ENCODE results near the gene TSPAN9. TPM values are rescaled to one million over a fixed set of nuclear protein-coding genes. Genes with fewer than 3 reads are reported as not detected.

Gene TSPAN9
- total RNA-seq, 1 donor from 2014 or later, result 49.4 TPM

DNA sequence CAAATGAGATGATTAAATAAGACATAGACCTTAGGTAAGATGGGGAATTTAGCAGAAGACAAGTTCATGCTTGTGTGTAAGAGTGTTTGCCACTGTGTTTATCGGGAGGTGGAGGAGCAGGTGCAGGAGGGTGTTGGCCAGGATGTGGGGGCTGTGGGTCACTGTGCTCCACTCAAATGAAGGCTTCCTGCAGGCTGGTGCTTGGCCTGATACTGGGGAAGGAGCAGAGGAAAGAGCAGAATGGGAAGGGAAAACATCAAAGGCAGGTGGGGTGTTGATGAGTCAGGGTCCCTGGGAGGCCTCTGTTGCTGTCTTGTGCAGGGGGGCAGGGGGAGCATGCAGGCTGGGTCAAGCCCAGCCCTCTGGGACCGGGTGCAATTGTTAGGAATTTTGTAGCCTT is 126.5 kb downstream of the TSPAN9 start:
- Mint-ChIP-seq H3K27ac (no peak overlapping the region), H3K4me1 (peaks cover 34% of the 10 kb centered on the region), H3K36me3 (peaks cover 3% of the 10 kb centered on the region), H3K9me3 (no peaks in the 10 kb centered on the region), H3K4me3 (no peak overlapping the region), H3K27me3 (ENCODE audit: low read depth) (peaks cover 34% of the 10 kb centered on the region)
- TF ChIP-seq, protein P1, sequence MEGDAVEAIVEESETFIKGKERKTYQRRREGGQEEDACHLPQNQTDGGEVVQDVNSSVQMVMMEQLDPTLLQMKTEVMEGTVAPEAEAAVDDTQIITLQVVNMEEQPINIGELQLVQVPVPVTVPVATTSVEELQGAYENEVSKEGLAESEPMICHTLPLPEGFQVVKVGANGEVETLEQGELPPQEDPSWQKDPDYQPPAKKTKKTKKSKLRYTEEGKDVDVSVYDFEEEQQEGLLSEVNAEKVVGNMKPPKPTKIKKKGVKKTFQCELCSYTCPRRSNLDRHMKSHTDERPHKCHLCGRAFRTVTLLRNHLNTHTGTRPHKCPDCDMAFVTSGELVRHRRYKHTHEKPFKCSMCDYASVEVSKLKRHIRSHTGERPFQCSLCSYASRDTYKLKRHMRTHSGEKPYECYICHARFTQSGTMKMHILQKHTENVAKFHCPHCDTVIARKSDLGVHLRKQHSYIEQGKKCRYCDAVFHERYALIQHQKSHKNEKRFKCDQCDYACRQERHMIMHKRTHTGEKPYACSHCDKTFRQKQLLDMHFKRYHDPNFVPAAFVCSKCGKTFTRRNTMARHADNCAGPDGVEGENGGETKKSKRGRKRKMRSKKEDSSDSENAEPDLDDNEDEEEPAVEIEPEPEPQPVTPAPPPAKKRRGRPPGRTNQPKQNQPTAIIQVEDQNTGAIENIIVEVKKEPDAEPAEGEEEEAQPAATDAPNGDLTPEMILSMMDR (IDR thresholded peaks at IDR 0.05; ENCODE audit: unreplicated experiment), result no peak
- no peak for DNase-seq (ENCODE audit: low spot score in 2 of 2, unreplicated experiment in 2 of 2)

DNA sequence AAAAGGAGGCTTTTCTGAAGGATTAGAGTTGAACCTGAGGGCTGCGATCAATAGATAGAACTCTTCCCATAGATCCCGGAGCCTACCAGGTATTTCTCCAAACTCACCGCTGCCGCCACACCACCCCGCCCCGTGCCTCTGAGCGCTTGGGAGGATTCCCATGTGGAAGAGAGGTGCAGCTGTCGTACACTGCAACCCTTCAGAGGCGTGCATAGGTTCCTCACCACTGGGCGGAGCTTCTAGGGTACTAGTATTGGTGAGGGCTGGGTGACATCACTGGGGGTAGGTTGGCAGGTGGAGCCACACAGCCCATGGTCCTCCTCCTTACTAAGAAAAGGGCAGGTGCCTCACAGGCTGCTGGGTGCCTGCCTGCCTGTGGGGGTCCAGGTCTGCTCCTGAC is 127.0 kb downstream of the TSPAN9 start:
- H3K4me3 Mint-ChIP-seq, result no peak overlapping the region
- TF ChIP-seq, protein P1 (IDR thresholded peaks at IDR 0.05; ENCODE audit: unreplicated experiment), result no peak
- no peaks in the 10 kb centered on the region for H3K9me3 Mint-ChIP-seq
- H3K4me1 Mint-ChIP-seq, result peaks cover 34% of the 10 kb centered on the region
- no peak for DNase-seq (ENCODE audit: low spot score in 2 of 2, unreplicated experiment in 2 of 2)
- no peaks in the 10 kb centered on the region for H3K36me3 Mint-ChIP-seq
- H3K27ac Mint-ChIP-seq, result no peak overlapping the region
- peaks cover 30% of the 10 kb centered on the region for H3K27me3 Mint-ChIP-seq (ENCODE audit: low read depth)

DNA sequence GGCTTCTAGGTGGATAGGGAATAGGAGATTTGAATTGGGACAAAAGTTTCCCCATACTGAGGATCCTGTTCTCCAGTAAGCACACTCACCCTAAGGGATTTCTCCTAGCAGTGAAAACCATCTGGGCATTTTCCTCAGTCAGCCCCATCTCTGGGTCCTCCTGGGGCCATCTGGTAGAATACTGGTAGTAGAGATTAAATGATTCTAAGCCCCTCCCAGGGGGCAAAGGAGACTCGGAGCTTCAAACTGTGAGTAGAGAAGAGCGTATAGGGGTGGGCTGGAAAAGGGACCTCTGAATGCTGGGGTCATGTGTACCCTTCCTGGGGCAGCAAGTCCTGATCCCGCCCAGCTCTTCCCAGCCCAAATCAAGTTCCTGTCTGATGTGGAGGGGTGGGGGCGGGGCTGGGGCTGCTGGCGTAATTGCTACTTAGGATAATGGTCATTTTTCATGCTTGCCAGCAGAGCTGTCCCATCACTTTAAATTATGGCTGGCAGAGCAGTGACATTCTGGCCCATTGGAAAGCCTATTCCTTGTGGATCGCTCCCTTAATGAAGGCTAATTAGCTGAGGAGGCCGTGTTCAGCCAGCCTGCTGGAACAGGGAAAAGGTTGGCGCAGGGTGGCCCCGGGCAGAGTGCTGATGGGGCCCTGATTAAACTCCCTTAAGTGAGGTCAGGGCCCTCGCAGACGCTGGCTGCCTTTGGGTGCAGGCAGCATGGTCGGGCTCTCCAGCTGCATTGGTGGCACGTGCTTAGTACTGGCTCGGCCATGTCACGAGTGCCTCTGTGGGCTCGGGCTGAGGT is 127.8 kb downstream of the TSPAN9 start:
- Mint-ChIP-seq H3K36me3 (no peaks in the 10 kb centered on the region), H3K27me3 (ENCODE audit: low read depth) (peaks cover 26% of the 10 kb centered on the region), H3K9me3 (no peaks in the 10 kb centered on the region), H3K4me3 (no peak overlapping the region), H3K27ac (no peak overlapping the region), H3K4me1 (peaks cover 30% of the 10 kb centered on the region)
- DNase-seq (ENCODE audit: low spot score in 2 of 2, unreplicated experiment in 2 of 2), result no peak
- TF ChIP-seq, protein P1 (IDR thresholded peaks at IDR 0.05; ENCODE audit: unreplicated experiment), result no peak

DNA sequence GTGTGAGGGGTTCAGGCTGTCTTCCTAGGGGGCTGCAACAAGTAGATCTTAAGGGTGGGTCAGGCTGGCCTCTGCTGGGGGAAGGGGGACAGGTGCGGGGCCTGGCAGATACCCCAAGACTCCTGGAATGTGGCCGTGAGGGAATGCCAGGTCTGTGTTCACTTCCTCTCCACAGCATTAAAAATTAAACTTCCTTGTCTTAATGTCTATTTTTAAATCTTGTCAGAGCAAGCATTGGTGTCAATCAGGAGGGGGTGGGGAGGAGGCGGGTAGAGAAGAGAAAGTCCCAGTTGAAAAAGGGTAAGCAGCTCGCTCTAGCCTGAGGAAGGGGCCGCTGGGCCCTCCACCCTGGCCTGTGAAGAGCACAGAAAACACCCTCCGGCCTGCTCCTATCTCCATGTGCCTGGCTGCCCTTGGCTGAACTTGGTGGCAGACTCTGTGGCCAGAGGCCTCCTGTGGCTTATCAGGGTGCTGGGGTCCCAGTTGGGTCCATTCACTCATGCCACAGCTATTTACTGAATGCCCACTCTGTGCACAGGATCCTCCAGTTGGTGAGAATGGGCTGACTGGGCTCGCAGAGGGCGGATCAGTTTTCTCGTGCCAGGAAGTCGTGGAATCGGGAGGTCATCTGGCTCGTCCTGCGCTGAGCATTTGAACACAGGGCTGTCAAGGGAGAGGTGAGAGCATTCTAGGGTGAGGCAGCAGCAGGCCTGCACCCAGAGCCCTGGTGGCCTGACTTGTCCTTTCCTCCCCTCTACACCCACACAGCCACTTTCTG is 128.8 kb downstream of the TSPAN9 start:
- Mint-ChIP-seq H3K4me1 (peaks cover 29% of the 10 kb centered on the region), H3K36me3 (no peaks in the 10 kb centered on the region), H3K27me3 (ENCODE audit: low read depth) (peaks cover 24% of the 10 kb centered on the region), H3K27ac (no peak overlapping the region), H3K4me3 (no peak overlapping the region), H3K9me3 (no peaks in the 10 kb centered on the region)
- TF ChIP-seq, protein P1 (IDR thresholded peaks at IDR 0.05; ENCODE audit: unreplicated experiment), result no peak
- DNase-seq (ENCODE audit: low spot score in 2 of 2, unreplicated experiment in 2 of 2), result no peak

DNA sequence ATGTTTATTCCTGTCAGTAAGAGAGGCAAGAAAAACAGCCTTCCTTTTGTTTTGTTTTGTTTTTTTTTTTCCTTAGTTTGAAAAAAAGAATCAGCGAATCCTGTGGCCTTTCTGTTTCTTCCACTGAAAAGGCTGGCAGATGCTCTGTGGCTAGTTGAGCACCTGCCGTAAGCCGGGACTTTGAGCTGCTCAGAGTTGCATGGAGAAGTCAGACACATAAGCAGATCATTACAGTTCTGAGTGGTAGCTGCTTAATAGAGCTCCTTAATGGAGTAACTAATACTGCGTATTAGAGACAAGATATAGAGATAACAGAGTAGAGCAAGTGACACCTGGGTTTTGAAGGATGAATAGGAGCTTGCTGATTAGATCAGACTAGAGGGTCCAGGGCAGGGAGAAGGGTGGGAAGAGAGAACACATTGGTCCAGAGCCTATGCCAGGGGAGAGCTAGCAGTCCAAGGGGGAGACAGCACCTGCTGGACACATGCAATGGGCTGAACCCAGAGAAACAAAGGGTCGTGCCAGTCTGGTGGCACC is 129.4 kb downstream of the TSPAN9 start:
- Mint-ChIP-seq H3K9me3 (no peaks in the 10 kb centered on the region), H3K4me3 (no peak overlapping the region), H3K27ac (no peak overlapping the region), H3K27me3 (ENCODE audit: low read depth) (peaks cover 17% of the 10 kb centered on the region), H3K4me1 (peaks cover 24% of the 10 kb centered on the region), H3K36me3 (peaks cover under 1% of the 10 kb centered on the region)
- TF ChIP-seq, protein P1 (IDR thresholded peaks at IDR 0.05; ENCODE audit: unreplicated experiment), result no peak
- DNase-seq (ENCODE audit: low spot score in 2 of 2, unreplicated experiment in 2 of 2), result no peak

Measured in mesothelial cell of epicardium (in vitro differentiated cells).